IMR-90 (cell line): Measurements from ENCODE around the gene WLS. TPM values are rescaled to one million over a fixed set of nuclear protein-coding genes. Genes with fewer than 3 reads are reported as not detected.

Experiments
- ATAC-seq: fragments of 200-7000 bp; cut with Tn5 transposase; 2 replicates; pipeline ENCODE4 v1.9.1; 2020; ENCODE audit warnings: low read depth, mild to moderate bottlenecking, moderate library complexity
- BruUV-seq: library from RNA; stranded (reverse); fragments of 400-500 nt; replicated peaks from 2 replicates; lab custom pipeline; 2021; lab: Mats Ljungman, UMichigan
- CTCF ChIA-PET: fragments of 300-600 bp; formaldehyde crosslinking; extraction: SDS; loops from one replicate; lab custom pipeline; 2021; ENCODE audit warnings: antibody characterized with exemption; lab: Yijun Ruan, JAX
- POLR2A ChIA-PET: fragments of 300-600 bp; sonication (Branson Sonifier 250); formaldehyde crosslinking; loops from one replicate; lab custom pipeline; 2022; ENCODE audit warnings: antibody characterized with exemption; ENCODE audit not compliant: unreplicated experiment; lab: Charles Lee
- DNase-seq: peaks from one replicate; pipeline ENCODE4 v3.0.0; 2013
- H2AFZ ChIP-seq: replicated peaks from 2 replicates; pipeline ENCODE3; 2013; ENCODE audit warnings: low read length, mild to moderate bottlenecking; ENCODE audit not compliant: poor library complexity
- H2AK5ac ChIP-seq: 2 replicates; pipeline ENCODE4 v1.6.1; 2013; ENCODE audit warnings: low read depth, low read length, inconsistent platforms
- H2AK9ac ChIP-seq: replicated peaks from 2 replicates; pipeline ENCODE3; 2013; ENCODE audit warnings: mild to moderate bottlenecking, low read depth, low read length, moderate library complexity; ENCODE audit not compliant: poor library complexity
- H2BK120ac ChIP-seq: 2 replicates; pipeline ENCODE4 v1.6.1; 2013; ENCODE audit warnings: low read depth, low read length, inconsistent platforms
- H2BK15ac ChIP-seq: 3 replicates; pipeline ENCODE4 v1.6.1; 2013; ENCODE audit warnings: low read depth, low read length, inconsistent platforms
- H2BK20ac ChIP-seq: 2 replicates; pipeline ENCODE4 v1.6.1; 2013; ENCODE audit warnings: low read depth, mild to moderate bottlenecking, inconsistent platforms, low read length, moderate library complexity
- H2BK5ac ChIP-seq: 2 replicates; pipeline ENCODE4 v1.6.1; 2013; ENCODE audit warnings: mild to moderate bottlenecking, low read depth, low read length, inconsistent platforms; ENCODE audit not compliant: poor library complexity, severe bottlenecking
- H3K14ac ChIP-seq: replicated peaks from 2 replicates; pipeline ENCODE4 v1.6.1; 2013; ENCODE audit warnings: low read depth, low read length, inconsistent platforms
- H3K18ac ChIP-seq: 2 replicates; pipeline ENCODE4 v1.6.1; 2013; ENCODE audit warnings: low read depth, low read length, control low read depth
- H3K23ac ChIP-seq: 2 replicates; pipeline ENCODE4 v1.6.1; 2013; ENCODE audit warnings: low read depth, low read length, inconsistent platforms
- H3K27ac ChIP-seq: 2 replicates; pipeline ENCODE4 v1.5.1; 2013; ENCODE audit warnings: mild to moderate bottlenecking, control low read depth, low read length; ENCODE audit not compliant: insufficient read depth
- H3K27me3 ChIP-seq: 2 replicates; pipeline ENCODE4 v1.6.1; 2013; ENCODE audit warnings: low read length; ENCODE audit not compliant: control insufficient read depth, insufficient read depth
- H3K36me3 ChIP-seq: 2 replicates; pipeline ENCODE4 v1.6.1; 2013; ENCODE audit warnings: low read length, mixed read lengths; ENCODE audit not compliant: control insufficient read depth, insufficient read depth
- H3K4ac ChIP-seq: 2 replicates; pipeline ENCODE4 v1.6.1; 2013; ENCODE audit warnings: low read depth, low read length, inconsistent platforms
- H3K4me1 ChIP-seq: 2 replicates; pipeline ENCODE4 v1.6.1; 2013; ENCODE audit warnings: low read length, mixed read lengths; ENCODE audit not compliant: control insufficient read depth, insufficient read depth
- H3K4me2 ChIP-seq: 2 replicates; pipeline ENCODE4 v1.6.1; 2013; ENCODE audit warnings: low read depth, mild to moderate bottlenecking, control low read depth, low read length, moderate library complexity
- H3K4me3 ChIP-seq: 2 replicates; pipeline ENCODE4 v1.5.1; 2013; ENCODE audit warnings: low read depth, mild to moderate bottlenecking, control low read depth, low read length, moderate library complexity; ENCODE audit not compliant: insufficient read depth
- H3K56ac ChIP-seq: 2 replicates; pipeline ENCODE4 v1.6.1; 2013; ENCODE audit warnings: low read length, inconsistent platforms; ENCODE audit not compliant: insufficient read depth; ENCODE audit errors: extremely low read depth
- H3K79me1 ChIP-seq, 2 experiments: 2 replicates each; pipeline ENCODE4 v1.6.1; 2013; ENCODE audit warnings: low read length in 2 of 2, inconsistent platforms in 1 of 2, low read depth in 1 of 2
- H3K9ac ChIP-seq: 2 replicates; pipeline ENCODE4 v1.6.1; 2013; ENCODE audit warnings: low read depth, low read length, control low read depth
- H3K9me1 ChIP-seq: 2 replicates; pipeline ENCODE4 v1.6.1; 2013; ENCODE audit warnings: low read length, inconsistent platforms; ENCODE audit not compliant: insufficient read depth
- H3K9me3 ChIP-seq: 2 replicates; pipeline ENCODE4 v1.6.1; 2013; ENCODE audit warnings: low read length; ENCODE audit not compliant: control insufficient read depth, insufficient read depth
- H4K20me1 ChIP-seq: 2 replicates; pipeline ENCODE4 v1.6.1; 2013; ENCODE audit warnings: low read length, inconsistent platforms; ENCODE audit not compliant: insufficient read depth
- H4K5ac ChIP-seq: 2 replicates; pipeline ENCODE4 v1.6.1; 2013; ENCODE audit warnings: mild to moderate bottlenecking, low read depth, low read length, control low read depth
- H4K8ac ChIP-seq, 2 experiments: 2 replicates each; pipeline ENCODE4 v1.6.1; 2013; ENCODE audit warnings: low read depth in 2 of 2, low read length in 2 of 2, control low read depth in 1 of 2, inconsistent platforms in 1 of 2
- H4K91ac ChIP-seq: 2 replicates; pipeline ENCODE4 v1.6.1; 2013; ENCODE audit warnings: low read depth, low read length, inconsistent platforms; ENCODE audit not compliant: insufficient read depth
- CEBPB ChIP-seq: IDR thresholded peaks from 2 replicates; pipeline ENCODE4 v1.6.1; 2012; ENCODE audit warnings: low read depth, low read length, improper control_type of control experiment
- SMC3 ChIP-seq: fragments of 150-350 bp; IDR thresholded peaks from 2 replicates; pipeline ENCODE4 v1.6.1; 2016; ENCODE audit warnings: low read depth, mild to moderate bottlenecking, antibody characterized with exemption, low read length, moderate library complexity
- dilution Hi-C: fragments of 300-500 bp; cut with HindIII; formaldehyde crosslinking; loops from one replicate; pipeline ENCODE4 v1.14.3; 2018; ENCODE audit warnings: low sequenced_read_pairs; ENCODE audit not compliant: unreplicated experiment
- in situ Hi-C: fragments of 300-500 bp; cut with MboI; formaldehyde crosslinking; loops from 3 replicates; pipeline ENCODE4 v1.14.3; 2019; ENCODE audit warnings: low sequenced_read_pairs, inconsistent platforms, mixed read lengths
- intact Hi-C: fragments of 100-400 bp; cut with micrococcal nuclease; formaldehyde crosslinking; loops from 2 replicates; pipeline ENCODE4 v1.10.0; 2022
- polyA plus RNA-seq, 3 experiments: library from polyadenylated mRNA; depleted of rRNA; stranded (reverse); fragments of >200 nt; gene quantifications; 2 replicates each; pipeline ENCODE4 v1.2.3, GENCODE V29; 2012; ENCODE audit warnings: low replicate concordance in 1 of 3
- total RNA-seq: library from RNA; depleted of rRNA; stranded (reverse); fragments of >200 nt; gene quantifications from 2 replicates; pipeline ENCODE4 v1.2.3, GENCODE V29; 2012

WLS gene
- total and polyA plus RNA-seq, 2 of the 4 experiments (the other 2 are of a cell fraction), result 152 to 157 TPM

DNA sequence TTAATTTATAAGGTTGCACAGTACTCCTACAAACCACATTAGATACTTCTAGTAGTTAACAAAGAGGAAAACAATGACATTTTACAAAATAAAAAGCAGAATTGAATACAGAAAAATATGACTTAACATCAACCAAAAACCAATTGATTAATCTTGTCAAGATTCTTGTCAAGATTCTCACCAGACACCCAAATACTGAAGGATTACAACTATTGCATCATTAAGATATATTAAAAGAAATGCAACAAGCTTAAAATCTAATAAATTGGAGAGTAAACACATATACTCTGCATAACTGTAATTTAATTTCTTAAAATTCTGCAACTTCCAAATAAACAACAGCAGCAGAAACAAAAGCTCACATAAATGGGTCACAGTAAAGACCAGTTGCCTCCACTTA, 4.7 kb downstream of the WLS start:
- Histone ChIP-seq H2BK120ac (no peak overlapping the region), H3K4me3 (no peak overlapping the region), H2AK9ac (no peak overlapping the region), H3K9me3 (no peaks in the 10 kb centered on the region), H2BK20ac (no peak overlapping the region), H2BK15ac (no peak overlapping the region), H4K8ac (no peak overlapping the region), H2AFZ (no peak overlapping the region), H3K4me1 (peaks cover 10% of the 10 kb centered on the region), H3K14ac (no peak overlapping the region), H3K4me2 (no peak overlapping the region), H2AK5ac (no peak overlapping the region), H4K91ac (no peak overlapping the region), H3K27ac (no peak overlapping the region), H2BK5ac (no peak overlapping the region), H3K36me3 (peaks cover 2% of the 10 kb centered on the region), H3K4ac (no peak overlapping the region), H4K5ac (no peak overlapping the region), H3K18ac (no peak overlapping the region), H4K20me1 (peaks cover 40% of the 10 kb centered on the region), H3K9me1 (peaks cover 9% of the 10 kb centered on the region), H3K9ac (no peak overlapping the region), H3K56ac (no peak overlapping the region), H3K27me3 (no peaks in the 10 kb centered on the region), H3K23ac (0 out of 2 replicates have a peak overlapping the region, but pooled peaks have one; percentile 36), H3K79me1 (peaks cover 25 to 72% of the 10 kb centered on the region in 2 experiments)
- intact Hi-C loops, result no loop called here
- POLR2A ChIA-PET, result no interaction called here
- DNase-seq (no peak), ATAC-seq (no peak)
- no TSS peak for BruUV-seq
- CTCF ChIA-PET, result no interaction called here
- TF ChIP-seq CEBPB (peak; percentile 54), SMC3 (no peak)
- dilution Hi-C loops, result no loop called here
- in situ Hi-C loops, result no loop called here
